LNCaP clone FGC (cell line): ENCODE data around the gene SAP25.
"Not testable (repeated sequence)": the region's sequence is repeated elsewhere in the genome, so short reads cannot be mapped to it uniquely, and the experiment has no call there.

ENCODE experiments used
- DNase-seq: peaks from one replicate; pipeline ENCODE4 v3.0.0-alpha.2; 2011; ENCODE audit warnings: low read depth
- H3K4me3 ChIP-seq: 2 replicates; pipeline ENCODE4 v1.5.1; 2011; ENCODE audit warnings: mild to moderate bottlenecking, low read depth, low read length, control low read depth
- TF ChIP-seq, protein P1 (sequence below): IDR thresholded peaks from 2 replicates; pipeline ENCODE4 v1.5.1; 2012; ENCODE audit warnings: mild to moderate bottlenecking; ENCODE audit not compliant: control insufficient read depth, insufficient read depth; ENCODE audit errors: extremely low read depth

The SAP25 gene

DNA sequence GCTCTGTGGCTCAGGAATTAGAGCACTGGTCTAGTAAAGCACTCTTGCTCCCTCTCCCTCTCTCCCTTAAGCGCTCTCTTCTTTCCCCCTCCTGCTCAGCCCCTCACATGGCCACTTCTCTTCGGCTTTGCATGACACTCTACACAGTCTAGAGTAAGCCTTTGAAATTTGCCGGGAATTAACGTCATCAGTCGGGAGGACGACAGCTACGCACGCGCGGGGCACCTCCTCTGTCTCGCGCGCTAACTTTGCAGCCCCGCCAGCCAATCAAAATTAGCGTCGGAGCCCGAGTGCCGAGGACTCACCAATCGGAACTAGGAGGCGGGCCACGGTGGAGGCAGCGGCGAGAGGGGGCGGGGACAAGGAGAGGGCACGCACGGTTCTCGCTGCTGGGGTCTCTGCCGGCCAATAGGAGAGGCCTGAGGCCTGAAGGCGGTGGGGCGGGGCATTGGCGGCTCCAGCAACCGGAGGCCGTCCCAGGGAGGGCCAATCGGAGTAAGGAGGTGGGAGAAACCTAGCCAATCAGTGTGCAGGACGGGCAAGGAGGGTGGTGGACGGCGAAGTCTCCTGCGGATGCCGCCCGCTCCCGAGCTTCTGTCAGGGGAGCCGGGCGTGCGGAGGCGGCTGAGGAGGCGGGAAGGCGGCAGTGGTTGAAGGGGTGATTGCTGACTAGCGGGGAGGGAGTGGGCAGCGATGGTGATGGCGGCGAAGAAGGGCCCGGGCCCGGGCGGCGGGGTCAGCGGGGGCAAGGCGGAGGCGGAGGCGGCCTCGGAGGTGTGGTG is 34.9 kb downstream of the SAP25 start, which contains the start of gene AGFG2:
Gene AGFG2 (plus strand): TSS at position 550 of the 782 bp plus-strand sequence. CDS start 144 bp downstream, at position 694.
- H3K4me3 ChIP-seq: peak within 1 kb of the TSS; percentile 70
- TF ChIP-seq, protein P1, sequence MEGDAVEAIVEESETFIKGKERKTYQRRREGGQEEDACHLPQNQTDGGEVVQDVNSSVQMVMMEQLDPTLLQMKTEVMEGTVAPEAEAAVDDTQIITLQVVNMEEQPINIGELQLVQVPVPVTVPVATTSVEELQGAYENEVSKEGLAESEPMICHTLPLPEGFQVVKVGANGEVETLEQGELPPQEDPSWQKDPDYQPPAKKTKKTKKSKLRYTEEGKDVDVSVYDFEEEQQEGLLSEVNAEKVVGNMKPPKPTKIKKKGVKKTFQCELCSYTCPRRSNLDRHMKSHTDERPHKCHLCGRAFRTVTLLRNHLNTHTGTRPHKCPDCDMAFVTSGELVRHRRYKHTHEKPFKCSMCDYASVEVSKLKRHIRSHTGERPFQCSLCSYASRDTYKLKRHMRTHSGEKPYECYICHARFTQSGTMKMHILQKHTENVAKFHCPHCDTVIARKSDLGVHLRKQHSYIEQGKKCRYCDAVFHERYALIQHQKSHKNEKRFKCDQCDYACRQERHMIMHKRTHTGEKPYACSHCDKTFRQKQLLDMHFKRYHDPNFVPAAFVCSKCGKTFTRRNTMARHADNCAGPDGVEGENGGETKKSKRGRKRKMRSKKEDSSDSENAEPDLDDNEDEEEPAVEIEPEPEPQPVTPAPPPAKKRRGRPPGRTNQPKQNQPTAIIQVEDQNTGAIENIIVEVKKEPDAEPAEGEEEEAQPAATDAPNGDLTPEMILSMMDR: no peak
- DNase-seq: peak; percentile 98

DNA sequence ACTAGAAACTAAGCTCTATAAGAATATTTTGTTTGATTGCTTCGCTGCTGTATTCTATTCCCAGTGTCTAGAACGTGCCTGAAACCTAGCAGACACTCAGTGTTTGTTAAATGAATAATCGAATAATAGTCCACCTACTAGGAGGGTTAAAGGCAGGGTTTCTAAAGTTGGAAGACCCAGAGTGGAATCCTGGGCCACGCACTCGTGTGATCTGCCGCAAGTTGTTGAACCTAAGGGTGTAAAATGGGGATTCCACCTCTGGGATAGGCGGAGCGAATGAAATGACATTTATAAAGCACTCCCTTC is 35.4 kb downstream of the SAP25 start:
- no peak for DNase-seq
- TF ChIP-seq, protein P1: no peak
- H3K4me3 ChIP-seq: peak overlapping the region; percentile 54

DNA sequence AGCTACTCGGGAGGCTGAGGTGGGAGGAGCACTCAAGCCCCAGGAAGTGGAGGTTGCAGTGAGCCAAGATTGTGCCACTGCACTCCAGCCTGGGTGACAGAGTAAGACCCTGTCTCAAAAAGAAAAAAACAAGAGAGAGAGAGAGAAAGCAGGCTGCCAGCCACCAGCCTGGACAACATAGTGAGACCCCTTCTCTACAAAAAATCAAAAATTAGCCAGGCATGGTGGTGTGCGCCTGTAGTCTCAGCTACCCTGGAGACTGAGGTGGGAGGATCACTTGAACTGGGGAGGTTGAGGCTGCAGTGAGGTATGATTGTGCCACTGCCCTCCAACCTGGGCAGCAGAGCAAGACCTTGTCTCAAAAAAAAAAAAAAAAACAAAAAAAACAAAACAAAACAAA is 37.0 kb downstream of the SAP25 start:
- H3K4me3 ChIP-seq, DNase-seq: not testable (repeated sequence)

DNA sequence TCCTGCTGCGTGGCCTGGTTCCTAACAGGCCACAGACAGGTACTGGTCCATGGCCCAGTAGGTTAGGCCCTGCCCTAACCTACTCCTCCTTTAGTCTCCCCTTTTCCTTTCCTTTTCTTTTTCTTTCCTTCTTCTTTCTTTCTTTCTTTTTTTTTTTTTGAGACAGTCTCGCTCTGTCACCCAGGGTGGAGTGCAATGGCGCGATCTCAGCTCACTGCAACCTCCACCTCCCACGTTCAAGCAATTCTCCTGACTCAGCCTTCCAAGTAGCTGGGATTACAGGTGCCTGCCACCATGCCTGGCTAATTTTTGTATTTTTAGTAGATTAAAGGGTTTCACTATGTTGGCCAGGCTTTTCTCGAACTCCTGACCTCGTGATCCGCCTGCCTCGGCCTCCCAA is 37.7 kb downstream of the SAP25 start:
- not testable (repeated sequence) for DNase-seq, H3K4me3 ChIP-seq

DNA sequence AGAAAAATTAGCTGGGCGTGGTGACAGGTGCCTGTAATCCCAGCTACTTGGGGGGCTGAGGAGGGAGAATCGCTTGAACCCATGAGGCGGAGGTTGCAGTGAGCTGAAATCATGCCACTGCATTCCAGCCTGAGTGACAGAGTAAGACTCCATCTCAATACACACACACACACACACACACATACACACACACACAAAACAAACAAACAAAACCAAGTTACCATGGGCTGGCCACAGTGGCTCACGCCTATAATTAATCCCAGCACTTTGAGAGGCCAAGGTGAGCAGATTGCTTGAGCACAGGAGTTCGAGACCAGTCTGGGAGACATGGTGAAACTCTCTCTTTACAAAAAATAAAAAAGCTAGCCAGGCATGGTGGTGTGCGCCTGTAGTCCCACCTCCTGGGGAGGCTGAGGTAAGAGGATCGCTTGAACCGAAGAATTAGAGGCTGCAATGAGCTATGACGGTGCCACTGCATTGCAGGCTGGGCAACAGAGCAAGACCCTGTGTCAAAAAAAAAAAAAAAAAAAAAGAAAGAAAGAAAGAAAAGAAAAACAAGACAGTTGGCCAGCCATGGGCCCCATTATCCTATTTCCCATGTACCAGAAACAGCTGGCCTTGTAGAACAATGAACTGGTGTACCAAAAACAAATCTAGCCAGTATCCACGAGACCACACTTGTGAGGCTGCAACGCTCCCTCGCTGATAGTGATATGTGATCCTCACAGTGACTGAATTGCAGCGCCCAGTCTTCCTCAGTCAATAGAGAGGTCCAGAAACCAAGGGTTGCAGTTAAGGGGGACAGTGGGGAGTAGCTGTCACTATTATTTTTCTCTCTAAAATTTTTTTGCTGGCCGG is 41.3 kb downstream of the SAP25 start:
- H3K4me3 ChIP-seq: no peak overlapping the region
- DNase-seq: no peak
- TF ChIP-seq, protein P1: no peak

DNA sequence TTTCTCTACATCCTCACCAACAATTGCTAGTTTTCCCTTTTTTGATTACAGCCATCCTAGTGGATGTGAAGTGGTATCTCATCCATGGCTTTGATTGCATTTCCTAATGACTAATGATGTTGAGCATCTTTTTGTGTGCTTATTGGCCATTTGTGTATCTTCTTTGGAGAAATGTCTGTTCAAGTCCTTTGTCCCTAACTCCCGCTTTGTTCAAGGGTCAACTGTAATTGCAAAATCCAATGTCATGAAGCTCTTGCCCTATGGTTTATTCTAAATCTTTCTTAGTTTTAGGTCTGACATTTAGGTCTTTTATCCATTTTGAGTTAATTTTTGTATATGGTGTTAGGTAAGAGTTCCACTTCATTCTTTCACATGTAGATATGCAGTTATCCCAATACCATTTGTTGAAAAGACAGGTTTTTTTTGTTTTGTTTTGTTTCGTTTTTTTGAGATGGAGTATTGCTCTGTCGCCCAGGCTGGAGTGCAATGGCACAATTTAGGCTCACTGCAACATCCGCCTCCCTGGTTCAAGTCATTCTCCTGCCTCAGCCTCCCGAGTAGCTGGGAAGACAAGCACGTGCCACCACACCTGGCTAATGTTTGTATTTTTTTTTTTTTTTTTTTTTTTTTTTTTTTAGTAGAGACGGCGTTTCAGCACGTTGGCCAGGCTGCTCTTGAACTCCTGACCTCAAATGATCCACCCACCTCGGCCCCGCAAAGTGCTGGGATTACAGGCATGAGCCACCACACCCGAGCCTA is 45.4 kb downstream of the SAP25 start:
- not testable (repeated sequence) for DNase-seq, H3K4me3 ChIP-seq

DNA sequence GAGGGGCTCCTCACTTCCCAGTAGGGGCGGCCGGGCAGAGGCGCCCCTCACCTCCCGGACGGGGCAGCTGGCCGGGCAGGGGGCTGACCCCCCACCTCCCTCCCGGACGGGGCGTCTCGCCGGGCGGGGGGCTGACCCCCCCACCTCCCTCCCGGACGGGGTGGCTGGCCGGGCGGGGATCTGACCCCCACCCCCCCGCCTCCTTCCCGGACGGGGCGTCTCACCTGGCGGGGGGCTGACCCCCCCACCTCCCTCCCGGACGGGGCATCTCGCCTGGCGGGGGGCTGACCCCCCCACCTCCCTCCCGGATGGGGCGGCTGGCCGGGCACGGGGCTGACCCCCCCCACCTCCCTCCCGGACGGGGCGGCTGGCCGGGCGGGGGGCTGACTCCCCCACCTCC is 50.5 kb downstream of the SAP25 start:
- H3K4me3 ChIP-seq: not testable (repeated sequence)

More for the DNA sequence above, 50.5 kb downstream of the SAP25 start:
- not testable (repeated sequence) for DNase-seq
